HG02798 (cell line): Measurements from ENCODE around the gene IL6.

Experiments used
- ATAC-seq: cut with Tn5 transposase; IDR thresholded peaks from one replicate; pipeline ENCODE4 v1.9.1; 2021; ENCODE audit warnings: mild to moderate bottlenecking; ENCODE audit not compliant: unreplicated experiment, poor library complexity

The IL6 gene

DNA sequence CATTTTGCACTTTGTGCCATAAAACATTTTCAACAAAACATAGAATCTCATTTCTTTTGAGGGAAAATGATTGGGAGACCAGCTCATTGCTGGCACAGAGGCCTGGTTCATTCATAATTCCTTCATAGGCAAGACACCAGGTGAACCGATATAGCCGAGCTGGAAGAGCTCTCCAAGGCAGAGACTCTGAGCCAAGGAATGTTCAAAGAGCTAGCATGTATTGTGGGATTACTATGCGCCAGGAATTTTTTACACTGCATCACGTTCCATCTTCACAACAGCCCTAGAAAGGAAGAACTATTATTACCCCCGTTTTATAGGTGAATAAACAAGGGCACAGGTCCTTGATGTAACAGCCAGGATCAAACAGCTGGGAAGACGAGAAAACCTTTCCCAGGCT is 2.1 kb upstream of the IL6 start:
- no peak for ATAC-seq

DNA sequence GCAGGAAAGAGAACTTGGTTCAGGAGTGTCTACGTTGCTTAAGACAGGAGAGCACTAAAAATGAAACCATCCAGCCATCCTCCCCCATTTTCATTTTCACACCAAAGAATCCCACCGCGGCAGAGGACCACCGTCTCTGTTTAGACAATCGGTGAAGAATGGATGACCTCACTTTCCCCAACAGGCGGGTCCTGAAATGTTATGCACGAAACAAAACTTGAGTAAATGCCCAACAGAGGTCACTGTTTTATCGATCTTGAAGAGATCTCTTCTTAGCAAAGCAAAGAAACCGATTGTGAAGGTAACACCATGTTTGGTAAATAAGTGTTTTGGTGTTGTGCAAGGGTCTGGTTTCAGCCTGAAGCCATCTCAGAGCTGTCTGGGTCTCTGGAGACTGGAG is 1.4 kb upstream of the IL6 start:
- ATAC-seq = no peak

DNA sequence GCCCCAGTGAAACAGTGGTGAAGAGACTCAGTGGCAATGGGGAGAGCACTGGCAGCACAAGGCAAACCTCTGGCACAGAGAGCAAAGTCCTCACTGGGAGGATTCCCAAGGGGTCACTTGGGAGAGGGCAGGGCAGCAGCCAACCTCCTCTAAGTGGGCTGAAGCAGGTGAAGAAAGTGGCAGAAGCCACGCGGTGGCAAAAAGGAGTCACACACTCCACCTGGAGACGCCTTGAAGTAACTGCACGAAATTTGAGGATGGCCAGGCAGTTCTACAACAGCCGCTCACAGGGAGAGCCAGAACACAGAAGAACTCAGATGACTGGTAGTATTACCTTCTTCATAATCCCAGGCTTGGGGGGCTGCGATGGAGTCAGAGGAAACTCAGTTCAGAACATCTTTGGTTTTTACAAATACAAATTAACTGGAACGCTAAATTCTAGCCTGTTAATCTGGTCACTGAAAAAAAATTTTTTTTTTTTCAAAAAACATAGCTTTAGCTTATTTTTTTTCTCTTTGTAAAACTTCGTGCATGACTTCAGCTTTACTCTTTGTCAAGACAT is 574 bp upstream of the IL6 start:
- ATAC-seq = peak; percentile 83

DNA sequence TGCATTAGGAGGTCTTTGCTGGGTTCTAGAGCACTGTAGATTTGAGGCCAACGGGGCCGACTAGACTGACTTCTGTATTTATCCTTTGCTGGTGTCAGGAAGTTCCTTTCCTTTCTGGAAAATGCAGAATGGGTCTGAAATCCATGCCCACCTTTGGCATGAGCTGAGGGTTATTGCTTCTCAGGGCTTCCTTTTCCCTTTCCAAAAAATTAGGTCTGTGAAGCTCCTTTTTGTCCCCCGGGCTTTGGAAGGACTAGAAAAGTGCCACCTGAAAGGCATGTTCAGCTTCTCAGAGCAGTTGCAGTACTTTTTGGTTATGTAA is 675 bp downstream of the IL6 start:
- no peak for ATAC-seq

DNA sequence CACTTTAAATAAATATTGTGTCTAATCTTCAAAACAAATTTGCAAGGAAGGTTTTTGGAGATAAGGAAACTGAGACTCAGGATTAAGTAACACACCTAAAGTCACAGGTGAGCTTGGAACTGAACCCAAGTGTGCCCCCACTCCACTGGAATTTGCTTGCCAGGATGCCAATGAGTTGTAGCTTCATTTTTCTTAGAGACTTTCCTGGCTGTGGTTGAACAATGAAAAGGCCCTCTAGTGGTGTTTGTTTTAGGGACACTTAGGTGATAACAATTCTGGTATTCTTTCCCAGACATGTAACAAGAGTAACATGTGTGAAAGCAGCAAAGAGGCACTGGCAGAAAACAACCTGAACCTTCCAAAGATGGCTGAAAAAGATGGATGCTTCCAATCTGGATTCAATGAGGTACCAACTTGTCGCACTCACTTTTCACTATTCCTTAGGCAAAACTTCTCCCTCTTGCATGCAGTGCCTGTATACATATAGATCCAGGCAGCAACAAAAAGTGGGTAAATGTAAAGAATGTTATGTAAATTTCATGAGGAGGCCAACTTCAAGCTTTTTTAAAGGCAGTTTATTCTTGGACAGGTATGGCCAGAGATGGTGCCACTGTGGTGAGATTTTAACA is 1.5 kb downstream of the IL6 start:
- ATAC-seq = no peak

DNA sequence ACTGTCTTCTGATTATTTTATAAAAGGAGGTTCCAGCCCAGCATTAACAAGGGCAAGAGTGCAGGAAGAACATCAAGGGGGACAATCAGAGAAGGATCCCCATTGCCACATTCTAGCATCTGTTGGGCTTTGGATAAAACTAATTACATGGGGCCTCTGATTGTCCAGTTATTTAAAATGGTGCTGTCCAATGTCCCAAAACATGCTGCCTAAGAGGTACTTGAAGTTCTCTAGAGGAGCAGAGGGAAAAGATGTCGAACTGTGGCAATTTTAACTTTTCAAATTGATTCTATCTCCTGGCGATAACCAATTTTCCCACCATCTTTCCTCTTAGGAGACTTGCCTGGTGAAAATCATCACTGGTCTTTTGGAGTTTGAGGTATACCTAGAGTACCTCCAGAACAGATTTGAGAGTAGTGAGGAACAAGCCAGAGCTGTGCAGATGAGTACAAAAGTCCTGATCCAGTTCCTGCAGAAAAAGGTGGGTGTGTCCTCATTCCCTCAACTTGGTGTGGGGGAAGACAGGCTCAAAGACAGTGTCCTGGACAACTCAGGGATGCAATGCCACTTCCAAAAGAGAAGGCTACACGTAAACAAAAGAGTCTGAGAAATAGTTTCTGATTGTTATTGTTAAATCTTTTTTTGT is 2.3 kb downstream of the IL6 start:
- no peak for ATAC-seq

DNA sequence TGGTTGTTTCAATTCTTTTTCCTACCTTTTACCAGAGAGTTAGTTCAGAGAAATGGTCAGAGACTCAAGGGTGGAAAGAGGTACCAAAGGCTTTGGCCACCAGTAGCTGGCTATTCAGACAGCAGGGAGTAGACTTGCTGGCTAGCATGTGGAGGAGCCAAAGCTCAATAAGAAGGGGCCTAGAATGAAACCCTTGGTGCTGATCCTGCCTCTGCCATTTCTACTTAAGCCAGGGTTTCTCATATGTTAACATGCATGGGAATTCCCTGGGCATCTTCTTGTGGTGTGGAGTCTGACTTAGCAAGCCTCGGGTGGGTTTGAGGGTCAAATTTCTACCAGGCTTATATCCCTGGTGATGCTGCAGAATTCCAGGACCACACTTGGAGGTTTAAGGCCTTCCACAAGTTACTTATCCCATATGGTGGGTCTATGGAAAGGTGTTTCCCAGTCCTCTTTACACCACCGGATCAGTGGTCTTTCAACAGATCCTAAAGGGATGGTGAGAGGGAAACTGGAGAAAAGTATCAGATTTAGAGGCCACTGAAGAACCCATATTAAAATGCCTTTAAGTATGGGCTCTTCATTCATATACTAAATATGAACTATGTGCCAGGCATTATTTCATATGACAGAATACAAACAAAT is 3.2 kb downstream of the IL6 start:
- ATAC-seq = no peak

DNA sequence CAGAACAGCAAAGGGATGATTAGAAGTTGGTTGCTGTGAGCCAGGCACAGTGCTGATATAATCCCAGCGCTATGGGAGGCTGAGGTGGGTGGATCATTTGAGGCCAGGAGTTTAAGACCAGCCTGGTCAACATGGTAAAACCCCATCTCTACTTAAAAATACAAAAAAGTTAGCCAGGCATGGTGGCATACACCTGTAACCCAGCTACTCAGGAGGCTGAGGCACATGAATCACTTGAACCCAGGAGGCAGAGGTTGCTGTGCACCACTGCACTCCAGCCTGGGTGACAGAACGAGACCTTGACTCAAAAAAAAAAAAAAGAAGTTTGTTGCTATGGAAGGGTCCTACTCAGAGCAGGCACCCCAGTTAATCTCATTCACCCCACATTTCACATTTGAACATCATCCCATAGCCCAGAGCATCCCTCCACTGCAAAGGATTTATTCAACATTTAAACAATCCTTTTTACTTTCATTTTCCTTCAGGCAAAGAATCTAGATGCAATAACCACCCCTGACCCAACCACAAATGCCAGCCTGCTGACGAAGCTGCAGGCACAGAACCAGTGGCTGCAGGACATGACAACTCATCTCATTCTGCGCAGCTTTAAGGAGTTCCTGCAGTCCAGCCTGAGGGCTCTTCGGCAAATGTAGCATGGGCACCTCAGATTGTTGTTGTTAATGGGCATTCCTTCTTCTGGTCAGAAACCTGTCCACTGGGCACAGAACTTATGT is 4.1 kb downstream of the IL6 start:
- ATAC-seq = no peak

DNA sequence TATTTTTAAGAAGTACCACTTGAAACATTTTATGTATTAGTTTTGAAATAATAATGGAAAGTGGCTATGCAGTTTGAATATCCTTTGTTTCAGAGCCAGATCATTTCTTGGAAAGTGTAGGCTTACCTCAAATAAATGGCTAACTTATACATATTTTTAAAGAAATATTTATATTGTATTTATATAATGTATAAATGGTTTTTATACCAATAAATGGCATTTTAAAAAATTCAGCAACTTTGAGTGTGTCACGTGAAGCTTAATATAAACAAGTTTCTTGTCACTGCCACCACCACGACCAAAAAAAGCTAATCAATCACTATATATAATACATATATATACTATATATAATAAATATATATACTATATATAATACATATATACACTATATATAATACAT is 4.8 kb downstream of the IL6 start:
- no peak for ATAC-seq

DNA sequence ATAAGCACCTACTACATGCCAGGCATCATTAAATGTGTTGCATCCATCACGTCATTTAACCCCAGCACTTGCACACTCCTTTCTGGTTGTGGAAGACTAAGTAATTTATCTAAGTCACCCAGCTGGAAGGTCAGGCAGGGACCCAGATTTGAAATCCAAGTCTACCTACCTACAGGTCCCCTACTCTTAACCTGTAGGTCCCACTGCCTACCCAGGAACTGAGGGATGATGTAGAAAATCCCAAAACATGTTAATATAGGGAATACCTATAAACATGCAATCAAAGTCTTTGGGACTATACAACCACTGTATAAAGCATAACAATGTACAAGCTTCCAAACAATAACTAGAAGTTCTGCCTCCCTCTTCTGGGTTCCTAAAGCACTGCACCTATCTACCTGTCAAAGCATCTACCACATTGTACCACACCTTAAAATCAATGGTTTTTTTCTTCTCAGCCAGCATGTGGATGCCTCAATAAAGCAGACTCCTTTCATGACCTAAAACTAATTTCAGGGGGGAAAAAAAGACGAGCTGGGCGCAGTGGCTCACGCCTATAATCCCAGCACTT is 5.6 kb downstream of the IL6 start:
- ATAC-seq = no peak

DNA sequence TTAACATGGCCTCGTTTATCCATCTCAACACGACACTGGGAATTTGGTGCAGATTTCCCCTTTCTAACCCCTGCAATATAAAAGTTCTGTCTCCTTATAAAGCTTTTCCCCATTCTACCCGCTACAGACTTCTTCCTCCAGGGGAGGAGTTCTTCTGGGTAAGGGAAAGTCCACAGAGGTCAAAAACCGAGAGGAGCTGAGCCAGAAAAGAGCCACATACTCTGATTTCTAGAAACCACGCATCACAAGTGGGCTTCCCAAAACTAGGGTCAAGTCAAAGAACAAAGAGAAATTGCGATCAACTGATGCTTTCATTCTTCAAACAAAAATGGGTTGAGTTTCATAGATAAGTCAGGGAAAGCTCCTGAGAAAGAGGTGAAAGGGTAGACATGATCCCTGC is 6.8 kb downstream of the IL6 start:
- ATAC-seq = peak; percentile 35

DNA sequence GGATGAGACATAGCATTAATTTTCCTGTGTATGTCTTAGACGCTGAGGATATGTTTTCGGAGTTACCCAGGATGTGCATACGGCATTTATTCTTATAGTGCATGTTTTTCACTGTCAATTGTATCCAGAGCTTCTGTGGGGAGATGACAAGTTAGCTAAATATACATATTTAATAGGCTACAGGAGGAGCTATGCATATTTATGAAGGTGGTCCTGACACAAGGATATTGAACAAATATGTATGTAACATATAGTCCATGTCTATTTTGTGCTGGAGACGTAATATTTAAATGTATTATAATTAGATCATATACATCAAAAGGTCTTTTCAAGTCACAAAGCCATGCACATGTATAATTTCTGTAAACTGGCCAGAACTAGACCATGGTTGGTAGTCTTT is 16.0 kb downstream of the IL6 start:
- no peak for ATAC-seq

DNA sequence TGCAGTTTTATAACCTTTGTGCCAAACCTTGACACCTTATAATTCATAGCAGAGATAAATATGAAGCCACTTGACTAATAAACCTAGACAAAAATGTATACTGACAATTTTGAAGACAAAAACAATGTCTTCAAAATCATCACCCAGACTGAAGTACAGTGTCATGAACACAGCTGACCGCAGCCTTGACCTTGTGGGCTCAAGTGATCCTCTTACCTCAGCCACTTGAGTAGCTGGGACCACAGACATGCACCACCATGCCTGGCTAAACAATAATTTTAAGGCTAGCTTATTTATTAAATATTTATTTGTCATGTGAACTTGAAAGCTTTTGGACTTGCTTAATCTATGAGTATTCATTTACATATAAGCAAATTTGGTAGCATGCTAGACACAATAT is 24.3 kb downstream of the IL6 start:
- ATAC-seq = no peak

DNA sequence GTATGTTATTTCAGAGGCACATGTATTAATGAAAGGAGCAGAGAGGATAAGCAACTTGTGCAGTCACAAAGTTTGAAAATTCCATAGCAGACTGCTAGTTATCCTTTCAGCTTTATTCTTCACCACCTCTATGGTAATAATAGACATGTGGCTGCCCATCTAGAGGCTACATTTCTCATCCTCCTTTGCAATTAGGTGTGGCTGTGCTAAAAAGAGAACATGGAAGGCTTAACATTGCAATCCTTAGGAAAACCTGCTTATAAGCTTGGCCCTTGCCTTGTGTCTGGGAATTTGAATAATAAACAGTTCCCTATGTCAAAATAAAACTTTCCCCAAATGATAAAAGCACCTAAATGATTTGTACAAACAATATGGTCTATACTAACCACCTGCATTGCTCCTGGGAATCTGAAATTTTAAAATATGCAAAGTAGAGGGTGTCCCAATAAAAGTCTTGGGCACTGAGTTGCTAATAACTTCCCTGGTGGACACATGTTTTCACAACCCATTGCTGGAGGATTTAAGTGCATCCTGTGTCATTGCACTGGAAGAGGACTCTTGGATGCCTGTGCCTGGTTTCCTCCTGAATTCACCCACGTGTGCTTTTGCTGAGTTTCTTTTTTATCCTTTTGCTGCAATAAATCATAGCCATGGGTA is 30.5 kb downstream of the IL6 start:
- no peak for ATAC-seq

DNA sequence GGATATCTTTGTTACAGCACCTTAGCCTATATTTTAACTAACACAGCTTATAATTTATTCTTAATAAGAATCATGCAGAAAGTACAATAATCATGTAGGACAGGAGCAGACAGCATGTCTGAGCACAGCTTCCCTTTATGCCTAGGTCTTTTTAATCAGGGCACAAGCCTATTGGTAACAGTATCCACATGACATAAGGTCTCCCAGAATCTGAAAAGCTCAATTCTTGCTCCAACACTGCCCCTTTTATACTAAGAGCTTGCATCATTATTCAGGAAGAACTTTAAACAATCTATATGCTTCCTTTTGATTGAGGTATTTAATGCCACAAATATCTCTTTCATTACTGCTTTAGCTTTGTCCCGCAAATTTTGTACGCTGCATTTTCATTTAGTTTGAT is 31.6 kb downstream of the IL6 start:
- no peak for ATAC-seq

DNA sequence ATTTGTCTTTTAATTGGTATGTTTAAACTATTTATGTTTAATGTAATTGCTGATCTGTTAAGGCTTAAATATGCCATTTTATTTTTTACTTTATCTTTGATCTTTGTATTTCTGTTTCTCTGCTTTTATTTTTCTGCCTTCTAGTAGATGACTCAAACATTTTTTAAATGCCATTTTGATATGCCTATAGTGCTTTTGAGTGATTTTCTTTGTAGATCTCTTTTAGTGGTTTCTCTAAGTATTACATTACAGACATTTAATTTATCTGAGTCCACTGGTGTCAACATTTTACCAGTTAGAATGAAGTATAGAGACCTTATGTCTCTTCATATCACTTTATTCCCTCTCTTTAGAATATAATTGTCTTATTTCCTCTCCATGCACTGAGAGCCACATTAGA is 32.7 kb downstream of the IL6 start:
- ATAC-seq = no peak

DNA sequence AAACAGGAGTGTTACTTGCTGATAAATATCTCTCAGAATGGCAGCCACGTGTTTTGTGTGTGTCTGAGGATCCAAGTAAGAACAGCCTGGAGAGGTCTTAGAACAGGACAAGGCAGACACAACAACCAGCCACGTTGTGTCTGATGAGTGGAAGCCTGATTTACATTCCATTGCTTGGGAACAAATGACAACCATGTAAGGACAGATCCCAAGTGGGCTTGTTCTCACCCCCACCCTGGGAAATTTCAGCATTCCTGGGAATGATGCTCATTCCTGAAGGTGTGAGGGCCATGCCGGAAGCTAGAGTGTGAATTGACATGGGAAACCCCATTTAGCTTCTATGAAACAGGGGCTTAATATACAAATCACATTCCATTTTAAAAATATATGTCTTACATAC is 35.9 kb downstream of the IL6 start:
- no peak for ATAC-seq

DNA sequence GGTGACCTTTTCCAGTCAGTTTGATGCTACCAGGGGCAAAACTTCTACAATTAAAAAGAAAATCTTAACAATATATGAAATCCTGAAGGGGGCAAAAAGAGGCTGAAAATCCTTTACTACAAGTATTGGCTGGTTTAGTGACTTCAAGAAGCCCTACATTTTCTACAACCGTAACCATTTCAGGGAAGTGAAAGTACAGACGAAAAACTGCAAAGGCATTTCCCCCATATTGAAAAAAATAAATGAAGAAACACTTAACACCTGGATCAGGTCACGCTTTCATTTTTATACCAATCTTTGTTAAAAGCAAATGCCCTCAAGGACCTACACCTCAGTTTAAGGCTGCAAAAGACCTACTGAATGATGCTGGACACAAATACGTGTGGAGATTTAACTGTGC is 38.6 kb downstream of the IL6 start:
- ATAC-seq = peak; percentile 81

DNA sequence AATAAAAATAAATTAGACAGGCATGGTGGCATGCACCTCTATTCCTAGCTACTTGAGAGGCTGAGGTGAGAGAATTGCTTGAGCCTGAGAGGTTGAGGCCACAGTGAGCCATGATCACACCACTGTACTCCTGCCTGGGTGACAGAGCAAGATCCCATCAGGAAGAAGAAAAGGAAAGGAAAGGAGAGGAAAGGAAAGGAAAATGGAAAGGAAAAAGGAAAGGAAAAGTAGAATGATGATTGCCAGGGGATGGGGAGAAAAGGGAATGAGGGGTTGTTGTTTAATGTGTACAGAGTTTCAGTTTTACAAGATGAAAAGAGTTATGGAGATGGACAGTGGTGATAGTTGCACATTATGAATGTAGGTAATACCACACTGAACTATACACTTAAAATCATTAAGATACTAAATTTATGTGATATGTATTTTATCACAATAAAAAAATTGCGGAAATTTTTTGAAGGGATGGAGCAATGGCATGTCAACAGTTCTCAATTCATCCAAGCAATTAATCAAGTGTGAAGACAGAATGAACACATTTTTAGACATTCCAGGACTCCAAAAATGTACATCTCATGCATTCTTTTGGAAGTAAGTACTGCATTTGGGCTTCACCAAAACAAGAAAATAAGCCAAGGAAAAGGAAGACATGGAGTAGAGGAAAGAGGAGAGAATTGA is 44.3 kb downstream of the IL6 start:
- ATAC-seq = no peak

DNA sequence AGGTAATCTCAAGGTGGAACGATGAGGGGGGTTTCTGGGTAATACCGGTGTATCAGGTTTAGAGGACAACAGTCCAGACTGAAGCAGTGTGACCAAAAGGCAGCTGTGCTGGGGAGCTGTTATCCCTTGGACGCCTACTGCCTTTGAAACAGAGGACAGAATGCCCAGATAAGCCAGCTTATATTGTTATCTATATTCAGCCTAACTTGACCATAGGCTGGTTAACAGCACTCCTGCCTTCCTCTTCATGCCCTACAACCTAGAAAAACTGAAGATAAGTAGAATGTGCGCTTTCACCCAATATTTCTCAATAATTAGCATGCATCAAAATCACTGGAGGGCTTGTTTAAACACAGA is 44.9 kb downstream of the IL6 start:
- ATAC-seq = no peak
